ENCODE measurements around the gene ACADSB.

Gene ACADSB

GRCh38 chr10:123007558-123008354 is 1.1 kb upstream of the ACADSB start:
- no peak for DNase-seq

GRCh38 chr10:123009105-123009820 is 457 bp downstream of the ACADSB start:
- DNase-seq, result no peak

GRCh38 chr10:123011987-123012386 is 3.2 kb downstream of the ACADSB start:
- no peak for DNase-seq

GRCh38 chr10:123013456-123014419 is 4.9 kb downstream of the ACADSB start:
- no peak for DNase-seq

- no peak for DNase-seq
Measured at GRCh38 chr10:123014772-123015171, 6.0 kb downstream of the ACADSB start.

- DNase-seq, result no peak
Measured at GRCh38 chr10:123016228-123016627, 7.4 kb downstream of the ACADSB start.

- DNase-seq, result no peak
Measured at GRCh38 chr10:123017421-123018165, 8.8 kb downstream of the ACADSB start.

GRCh38 chr10:123018531-123018930 is 9.7 kb downstream of the ACADSB start:
- DNase-seq, result no peak

GRCh38 chr10:123019264-123019663 is 10.5 kb downstream of the ACADSB start:
- no peak for DNase-seq

GRCh38 chr10:123019941-123020703 is 11.3 kb downstream of the ACADSB start:
- DNase-seq, result no peak

GRCh38 chr10:123021517-123021916 is 12.7 kb downstream of the ACADSB start:
- DNase-seq, result no peak

GRCh38 chr10:123024540-123024939 is 15.7 kb downstream of the ACADSB start:
- no peak for DNase-seq

- no peak for DNase-seq
Measured at GRCh38 chr10:123026302-123026701, 17.5 kb downstream of the ACADSB start.

- DNase-seq, result no peak
Measured at GRCh38 chr10:123027861-123028260, 19.1 kb downstream of the ACADSB start.

- DNase-seq, result no peak
Measured at GRCh38 chr10:123031124-123031523, 22.3 kb downstream of the ACADSB start.

GRCh38 chr10:123034332-123034731 is 25.5 kb downstream of the ACADSB start:
- no peak for DNase-seq

GRCh38 chr10:123035467-123036086 is 26.8 kb downstream of the ACADSB start:
- DNase-seq, result no peak

GRCh38 chr10:123038782-123039631 is 30.2 kb downstream of the ACADSB start:
- no peak for DNase-seq

- no peak for DNase-seq
Measured at GRCh38 chr10:123039632-123039930, 30.8 kb downstream of the ACADSB start.

- no peak for DNase-seq
Measured at GRCh38 chr10:123042708-123043408, 34.1 kb downstream of the ACADSB start.
